Stimulated activated memory B cell treated with anti-CD40 and anti-IgM and Interleukin-4, amounts not matched to agents 10 μg/mL and 1 μg/mL and 100 μg/mL, for 72 hours (primary cell): ENCODE results near the gene ZNF316.
"Not testable (repeated sequence)": the region's sequence is repeated elsewhere in the genome, so short reads cannot be mapped to it uniquely, and the experiment has no call there.

ENCODE experiments used
- ATAC-seq: fragments of 150-1000 bp; cut with Tn5 transposase; 2 replicates; pipeline ENCODE4 v1.10.0; 2021
- H3K27ac Mint-ChIP-seq: one replicate; pipeline ENCODE4 v1.8.0; 2022; ENCODE audit warnings: mild to moderate bottlenecking, mixed read lengths
- H3K27me3 Mint-ChIP-seq: one replicate; pipeline ENCODE4 v1.8.0; 2022; ENCODE audit warnings: mixed read lengths
- H3K36me3 Mint-ChIP-seq: one replicate; pipeline ENCODE4 v1.8.0; 2022; ENCODE audit warnings: mixed read lengths
- H3K4me1 Mint-ChIP-seq: one replicate; pipeline ENCODE4 v1.8.0; 2022; ENCODE audit warnings: mixed read lengths
- H3K4me3 Mint-ChIP-seq: one replicate; pipeline ENCODE4 v1.8.0; 2022; ENCODE audit warnings: mild to moderate bottlenecking, moderate library complexity, mixed read lengths
- H3K9me3 Mint-ChIP-seq: one replicate; pipeline ENCODE4 v1.8.0; 2022; ENCODE audit warnings: mixed read lengths

Gene ZNF316

DNA sequence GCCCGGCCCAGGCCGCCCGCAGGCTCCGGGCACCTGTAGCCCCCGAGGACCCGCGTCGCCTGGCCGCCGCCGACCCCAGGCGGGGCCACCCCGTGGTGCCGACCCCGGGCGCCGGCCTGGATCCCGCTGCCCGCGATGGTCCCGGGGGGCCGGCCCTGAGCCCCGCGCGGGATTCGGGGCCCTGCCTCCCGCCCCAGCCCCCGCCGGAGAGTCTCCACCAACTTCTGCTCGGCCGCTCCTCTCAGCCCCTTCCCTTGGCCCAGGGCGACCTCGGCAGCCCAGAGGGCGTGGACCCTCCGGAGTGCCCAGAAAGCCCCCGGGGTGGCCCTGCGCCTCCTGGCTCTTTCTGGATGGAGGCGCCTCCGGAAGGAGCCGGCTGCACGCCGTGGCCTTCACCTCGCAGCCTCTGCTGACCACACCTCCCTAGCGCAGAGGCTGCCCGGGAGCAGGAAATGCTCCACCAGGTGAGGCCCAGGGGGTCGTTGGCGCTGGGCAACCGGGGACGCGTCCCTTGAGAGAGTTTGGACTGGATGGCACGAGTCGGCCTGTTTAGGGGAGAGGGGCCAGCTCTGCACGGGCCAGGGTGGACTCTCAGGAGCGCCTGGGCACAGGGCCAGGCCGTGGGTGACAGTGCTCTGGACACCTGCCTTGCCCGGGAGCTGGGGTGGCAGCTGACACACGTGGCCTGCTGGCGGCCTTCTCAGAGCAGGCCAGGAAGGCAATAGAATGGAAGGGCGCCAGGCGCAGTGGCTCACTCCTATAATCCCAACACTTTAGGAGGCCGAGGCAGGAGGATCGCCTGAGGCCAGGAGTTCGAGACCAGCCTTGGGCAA is 21.2 kb upstream of the ZNF316 start:
- Mint-ChIP-seq H3K27ac (peak overlapping the region; percentile 66), H3K27me3 (peaks cover 8% of the 10 kb centered on the region), H3K9me3 (no peaks in the 10 kb centered on the region), H3K36me3 (peaks cover under 1% of the 10 kb centered on the region), H3K4me1 (peaks cover 30% of the 10 kb centered on the region), H3K4me3 (peak overlapping the region; percentile 73)
- peak; percentile 54 for ATAC-seq

- Mint-ChIP-seq H3K36me3 (peaks cover 9% of the 10 kb centered on the region), H3K9me3 (no peaks in the 10 kb centered on the region), H3K27ac (no peak overlapping the region), H3K4me3 (peak overlapping the region; percentile 46), H3K27me3 (peaks cover 8% of the 10 kb centered on the region), H3K4me1 (peaks cover 32% of the 10 kb centered on the region)
- no peak for ATAC-seq
Measured at GRCh38 chr7:6616854-6617643, 20.1 kb upstream of the ZNF316 start.

DNA sequence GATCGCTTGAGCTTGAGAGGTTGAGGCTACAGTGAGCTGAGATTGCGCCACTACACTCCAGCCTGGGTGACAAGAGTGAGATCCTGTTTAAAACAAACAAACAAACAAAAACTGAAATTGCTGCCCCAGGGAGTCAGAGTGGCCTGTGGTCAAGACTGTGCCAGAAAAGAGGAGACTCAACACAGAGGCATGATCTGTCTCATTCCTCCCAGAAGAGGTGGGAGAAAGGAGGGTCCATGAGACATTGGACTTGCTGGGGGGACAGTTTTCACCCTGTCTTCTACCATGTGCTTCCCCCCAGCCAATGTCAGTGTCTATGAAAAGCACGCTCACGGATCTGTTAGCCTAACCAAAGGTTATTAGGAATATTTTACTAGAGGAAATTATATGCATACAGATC is 18.5 kb upstream of the ZNF316 start:
- Mint-ChIP-seq H3K4me3 (no peak overlapping the region), H3K27ac (no peak overlapping the region), H3K36me3 (peaks cover 9% of the 10 kb centered on the region), H3K27me3 (peaks cover 8% of the 10 kb centered on the region), H3K4me1 (peaks cover 39% of the 10 kb centered on the region), H3K9me3 (no peaks in the 10 kb centered on the region)
- ATAC-seq, result no peak

- Mint-ChIP-seq H3K4me1 (peaks cover 50% of the 10 kb centered on the region), H3K36me3 (peaks cover 9% of the 10 kb centered on the region), H3K4me3 (no peak overlapping the region), H3K27me3 (no peaks in the 10 kb centered on the region), H3K27ac (peak overlapping the region; percentile 38), H3K9me3 (no peaks in the 10 kb centered on the region)
- ATAC-seq, result no peak
Measured at GRCh38 chr7:6619961-6620360, 17.2 kb upstream of the ZNF316 start.

- Mint-ChIP-seq H3K27ac (peak overlapping the region; percentile 38), H3K9me3 (no peaks in the 10 kb centered on the region), H3K27me3 (no peaks in the 10 kb centered on the region), H3K4me3 (peak overlapping the region; percentile 50), H3K36me3 (peaks cover 9% of the 10 kb centered on the region), H3K4me1 (peaks cover 44% of the 10 kb centered on the region)
- peak; percentile 62 for ATAC-seq
Measured at GRCh38 chr7:6621195-6622133, 15.7 kb upstream of the ZNF316 start.

DNA sequence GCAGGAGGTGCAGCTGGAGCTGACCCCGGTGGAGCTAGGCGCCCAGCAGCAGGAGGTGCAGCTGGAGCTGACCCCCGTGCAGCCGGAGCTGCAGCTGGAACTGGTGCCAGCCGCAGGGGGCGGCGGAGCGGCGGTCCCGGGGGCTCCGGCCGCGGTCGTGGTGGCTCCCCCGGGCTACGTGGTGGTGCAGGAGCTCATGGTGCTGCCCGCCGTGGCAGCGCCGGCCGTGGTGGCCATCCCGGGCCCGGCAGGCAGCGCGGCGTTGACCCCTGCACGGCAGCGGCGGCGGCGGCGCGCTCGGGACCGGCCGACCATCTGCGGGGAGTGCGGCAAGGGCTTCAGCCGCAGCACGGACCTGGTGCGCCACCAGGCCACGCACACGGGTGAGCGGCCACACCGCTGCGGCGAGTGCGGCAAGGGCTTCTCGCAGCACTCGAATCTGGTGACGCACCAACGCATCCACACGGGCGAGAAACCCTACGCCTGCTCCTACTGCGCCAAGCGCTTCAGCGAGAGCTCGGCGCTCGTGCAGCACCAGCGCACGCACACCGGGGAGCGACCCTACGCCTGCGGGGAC is 14.9 kb upstream of the ZNF316 start:
- Mint-ChIP-seq H3K36me3 (peaks cover 9% of the 10 kb centered on the region), H3K27me3 (no peaks in the 10 kb centered on the region), H3K27ac (peak overlapping the region; percentile 38), H3K4me1 (peaks cover 44% of the 10 kb centered on the region), H3K9me3 (no peaks in the 10 kb centered on the region), H3K4me3 (no peak overlapping the region)
- ATAC-seq, result peak; percentile 42

DNA sequence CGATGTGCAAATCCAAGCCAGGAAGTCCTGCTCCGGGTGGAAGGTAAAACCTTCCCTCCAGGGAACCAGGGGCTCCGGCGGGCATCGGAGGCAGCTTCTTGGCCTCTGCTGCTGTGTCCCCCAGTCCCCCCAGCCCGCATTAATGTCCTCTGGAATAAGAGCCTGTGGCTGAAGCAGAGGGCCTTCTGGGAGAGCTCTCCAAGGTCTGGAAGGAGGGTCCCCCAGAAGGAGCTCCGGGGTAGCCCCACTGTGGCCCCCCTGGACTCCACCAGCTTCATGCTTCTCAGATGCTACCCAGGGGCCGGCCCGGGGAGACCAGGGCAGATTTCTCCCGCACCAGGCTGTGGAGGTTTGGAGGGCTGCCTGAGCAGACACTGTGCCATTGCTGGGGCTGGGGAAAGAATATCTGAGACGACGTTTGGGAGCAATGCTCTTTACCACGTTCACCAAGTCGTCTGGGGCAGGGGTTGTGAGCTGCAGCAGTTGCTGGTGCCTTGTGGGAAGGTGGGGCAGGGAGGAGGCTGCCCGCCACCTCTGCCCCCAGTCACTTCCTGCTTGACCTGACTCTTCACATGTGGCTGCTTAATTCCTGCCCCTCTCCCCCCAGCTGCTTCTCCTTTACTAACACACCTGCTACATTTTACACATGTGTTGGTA is 13.4 kb upstream of the ZNF316 start:
- H3K27ac Mint-ChIP-seq, result peak overlapping the region; percentile 87
- peak; percentile 80 for ATAC-seq
- peaks cover 9% of the 10 kb centered on the region for H3K36me3 Mint-ChIP-seq
- no peak overlapping the region for H3K4me3 Mint-ChIP-seq
- no peaks in the 10 kb centered on the region for H3K27me3 Mint-ChIP-seq
- H3K4me1 Mint-ChIP-seq, result peaks cover 44% of the 10 kb centered on the region
- no peaks in the 10 kb centered on the region for H3K9me3 Mint-ChIP-seq

DNA sequence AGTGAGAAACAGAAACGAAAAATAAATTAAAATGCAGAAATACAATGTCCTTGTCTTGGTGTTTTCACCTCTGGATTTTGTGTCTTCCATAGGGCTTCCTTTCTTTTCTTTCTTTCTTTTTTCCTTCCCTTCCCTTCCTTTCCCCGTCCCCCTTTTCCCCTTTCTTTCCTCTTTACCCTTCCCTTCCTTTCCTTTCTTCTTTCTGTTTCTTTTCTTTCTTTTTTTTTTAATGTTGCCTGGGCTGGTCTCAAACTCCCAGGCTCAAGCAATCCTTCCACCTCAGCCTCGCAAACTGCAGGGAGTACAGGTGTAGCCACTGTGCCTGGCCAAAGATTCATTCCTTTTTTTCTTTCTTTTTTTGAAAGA is 12.9 kb upstream of the ZNF316 start:
- Mint-ChIP-seq H3K4me3 (peak overlapping the region; percentile 4), H3K4me1 (peaks cover 44% of the 10 kb centered on the region), H3K9me3 (no peaks in the 10 kb centered on the region), H3K27me3 (no peaks in the 10 kb centered on the region), H3K36me3 (peaks cover 9% of the 10 kb centered on the region), H3K27ac (peak overlapping the region; percentile 87)
- ATAC-seq, result no peak

DNA sequence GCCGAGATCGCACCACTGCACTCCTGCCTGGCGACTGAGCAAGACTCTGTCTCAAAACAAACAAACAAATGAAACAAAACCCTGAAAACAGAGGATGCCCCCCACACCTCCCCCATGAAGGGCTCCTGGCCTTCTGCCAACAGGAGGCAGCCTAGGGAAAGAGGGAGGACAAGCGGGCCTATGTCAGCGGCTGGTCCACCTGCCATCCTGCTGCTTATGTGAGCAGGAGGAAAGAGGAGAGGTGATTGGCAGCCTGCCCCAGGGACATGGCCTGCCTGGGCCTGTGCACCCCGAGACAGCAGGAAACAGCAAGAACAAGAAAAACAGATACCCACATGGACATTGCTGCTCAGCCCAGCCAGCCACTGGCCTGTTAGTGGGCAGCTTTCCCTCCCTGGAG is 9.1 kb upstream of the ZNF316 start:
- no peak for ATAC-seq
- Mint-ChIP-seq H3K27me3 (no peaks in the 10 kb centered on the region), H3K36me3 (no peaks in the 10 kb centered on the region), H3K27ac (no peak overlapping the region), H3K9me3 (no peaks in the 10 kb centered on the region), H3K4me1 (peaks cover 17% of the 10 kb centered on the region), H3K4me3 (no peak overlapping the region)

DNA sequence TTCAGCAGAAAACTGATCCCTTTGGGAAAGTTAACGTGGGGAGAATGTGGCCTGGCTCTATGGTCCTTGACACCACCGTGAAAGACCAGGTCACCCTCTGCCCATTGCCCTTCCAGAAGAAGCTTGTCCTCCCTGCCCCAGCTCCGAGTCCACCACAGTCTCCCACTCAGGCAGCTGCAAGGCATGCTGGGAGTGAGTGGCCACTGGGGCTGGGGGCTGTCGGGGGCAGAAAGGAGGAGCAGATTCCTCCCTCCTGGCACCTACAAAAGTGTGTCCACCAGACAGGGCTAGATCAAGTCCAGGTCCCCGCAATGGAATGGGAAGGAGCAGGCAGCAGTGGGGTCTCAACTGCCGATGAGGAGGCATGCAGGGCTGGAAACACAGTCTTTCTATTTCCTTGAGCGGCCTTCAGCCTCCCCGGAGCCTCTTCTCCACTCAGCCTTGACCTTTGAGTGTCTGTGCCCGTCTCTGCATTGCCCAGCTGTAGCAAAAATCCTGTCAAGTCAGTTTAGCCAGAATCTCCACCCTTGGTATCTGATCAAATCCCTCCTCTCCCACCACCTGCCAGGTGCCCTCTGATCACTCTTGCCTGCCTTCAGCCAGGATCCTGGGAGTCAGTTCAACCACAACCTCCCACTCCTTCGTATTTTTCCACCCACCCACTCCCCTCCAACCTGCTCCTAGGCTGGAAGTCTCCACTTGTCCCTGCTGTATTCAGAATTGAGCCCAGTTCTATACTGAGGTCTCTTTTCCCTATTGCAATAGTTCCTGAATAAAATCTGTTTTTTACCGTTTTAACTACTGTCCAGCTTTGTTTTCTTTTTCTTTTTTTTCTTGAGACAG is 6.9 kb upstream of the ZNF316 start:
- no peak overlapping the region for H3K27ac Mint-ChIP-seq
- no peak for ATAC-seq
- no peaks in the 10 kb centered on the region for H3K4me1 Mint-ChIP-seq
- no peak overlapping the region for H3K4me3 Mint-ChIP-seq
- H3K9me3 Mint-ChIP-seq, result no peaks in the 10 kb centered on the region
- no peaks in the 10 kb centered on the region for H3K36me3 Mint-ChIP-seq
- no peaks in the 10 kb centered on the region for H3K27me3 Mint-ChIP-seq

DNA sequence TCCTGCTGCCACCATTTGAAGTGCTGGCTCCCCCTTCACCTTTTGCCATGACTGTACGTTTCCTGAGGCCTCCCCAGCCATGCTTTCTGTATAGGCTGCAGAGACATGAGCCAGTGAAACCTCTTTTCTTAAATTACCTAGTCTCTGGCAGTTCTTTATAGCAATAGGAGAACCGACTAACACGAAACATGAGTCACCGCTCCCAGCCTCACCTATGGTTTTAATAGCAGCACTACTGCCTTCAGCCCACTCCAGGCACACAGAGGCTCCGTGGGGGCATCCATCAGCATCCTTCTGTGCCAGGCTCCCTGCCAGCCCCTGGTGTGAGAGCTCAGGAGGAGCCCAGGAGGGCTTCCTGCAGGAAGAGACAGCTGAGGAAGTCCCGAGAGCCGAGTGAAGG is 5.5 kb upstream of the ZNF316 start:
- no peak for ATAC-seq
- Mint-ChIP-seq H3K36me3 (no peaks in the 10 kb centered on the region), H3K9me3 (no peaks in the 10 kb centered on the region), H3K4me3 (no peak overlapping the region), H3K4me1 (peaks cover 6% of the 10 kb centered on the region), H3K27ac (no peak overlapping the region), H3K27me3 (no peaks in the 10 kb centered on the region)

GRCh38 chr7:6634021-6634420 is 3.1 kb upstream of the ZNF316 start:
- Mint-ChIP-seq H3K9me3 (peaks cover under 1% of the 10 kb centered on the region), H3K27ac (no peak overlapping the region), H3K4me1 (peaks cover 21% of the 10 kb centered on the region), H3K4me3 (no peak overlapping the region), H3K27me3 (no peaks in the 10 kb centered on the region), H3K36me3 (peaks cover 2% of the 10 kb centered on the region)
- no peak for ATAC-seq

GRCh38 chr7:6634971-6635370 is 2.1 kb upstream of the ZNF316 start:
- H3K4me3 Mint-ChIP-seq, H3K9me3 Mint-ChIP-seq, H3K27ac Mint-ChIP-seq, ATAC-seq, H3K27me3 Mint-ChIP-seq: not testable (repeated sequence)
- peaks cover 11% of the 10 kb centered on the region for H3K36me3 Mint-ChIP-seq
- peaks cover 30% of the 10 kb centered on the region for H3K4me1 Mint-ChIP-seq
